Measurements from ENCODE around the gene GRAMD1C. TPM values are rescaled to one million over a fixed set of nuclear protein-coding genes. Genes with fewer than 3 reads are reported as not detected.

GRAMD1C gene
- total RNA-seq, 2 experiments from 2014 or later: 0.29 to 0.61 TPM

DNA sequence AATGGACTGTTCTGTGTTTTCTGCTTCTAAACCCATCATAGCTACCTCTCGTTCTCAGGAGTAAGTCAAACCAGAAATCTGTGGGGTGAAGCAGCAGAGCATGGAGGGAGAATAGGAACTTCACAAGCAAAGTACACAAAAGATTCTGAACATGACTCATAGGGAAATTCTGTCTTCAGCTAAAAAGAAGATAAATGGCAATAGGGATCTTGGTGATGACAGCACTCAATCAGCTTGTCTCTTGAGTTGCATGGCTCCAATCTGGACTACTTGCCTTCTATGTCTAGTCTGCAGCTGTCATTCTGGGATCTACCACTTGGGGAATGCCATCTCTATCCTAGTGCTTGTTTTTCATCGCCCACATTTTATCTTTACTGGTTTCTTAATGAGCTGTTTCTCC is 13.5 kb upstream of the GRAMD1C start:
- intact Hi-C loops (cut with micrococcal nuclease): no loop called here
- Mint-ChIP-seq H3K36me3 (ENCODE audit: low read depth) (no peaks in the 10 kb centered on the region), H3K9me3 (peaks cover 3% of the 10 kb centered on the region), H3K4me3 (no peak overlapping the region), H3K27ac (no peak overlapping the region), H3K27me3 (no peaks in the 10 kb centered on the region), H3K4me1 (ENCODE audit: low read depth) (no peaks in the 10 kb centered on the region)
- DNase-seq: no peak
- ATAC-seq: no peak
- POLR2A ChIA-PET: interaction anchor here (1.1 kb wide), 1 partner anchor 19 kb away, joined by 3 read pairs; no protein-coding TSS in a partner anchor
- TF ChIP-seq, protein P1, sequence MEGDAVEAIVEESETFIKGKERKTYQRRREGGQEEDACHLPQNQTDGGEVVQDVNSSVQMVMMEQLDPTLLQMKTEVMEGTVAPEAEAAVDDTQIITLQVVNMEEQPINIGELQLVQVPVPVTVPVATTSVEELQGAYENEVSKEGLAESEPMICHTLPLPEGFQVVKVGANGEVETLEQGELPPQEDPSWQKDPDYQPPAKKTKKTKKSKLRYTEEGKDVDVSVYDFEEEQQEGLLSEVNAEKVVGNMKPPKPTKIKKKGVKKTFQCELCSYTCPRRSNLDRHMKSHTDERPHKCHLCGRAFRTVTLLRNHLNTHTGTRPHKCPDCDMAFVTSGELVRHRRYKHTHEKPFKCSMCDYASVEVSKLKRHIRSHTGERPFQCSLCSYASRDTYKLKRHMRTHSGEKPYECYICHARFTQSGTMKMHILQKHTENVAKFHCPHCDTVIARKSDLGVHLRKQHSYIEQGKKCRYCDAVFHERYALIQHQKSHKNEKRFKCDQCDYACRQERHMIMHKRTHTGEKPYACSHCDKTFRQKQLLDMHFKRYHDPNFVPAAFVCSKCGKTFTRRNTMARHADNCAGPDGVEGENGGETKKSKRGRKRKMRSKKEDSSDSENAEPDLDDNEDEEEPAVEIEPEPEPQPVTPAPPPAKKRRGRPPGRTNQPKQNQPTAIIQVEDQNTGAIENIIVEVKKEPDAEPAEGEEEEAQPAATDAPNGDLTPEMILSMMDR (IDR thresholded peaks at IDR 0.05): no peak
- CTCF ChIA-PET: interaction anchor here (1.1 kb wide), 3 partner anchors 8 to 55 kb away, joined by 3 read pairs; no protein-coding TSS in a partner anchor

DNA sequence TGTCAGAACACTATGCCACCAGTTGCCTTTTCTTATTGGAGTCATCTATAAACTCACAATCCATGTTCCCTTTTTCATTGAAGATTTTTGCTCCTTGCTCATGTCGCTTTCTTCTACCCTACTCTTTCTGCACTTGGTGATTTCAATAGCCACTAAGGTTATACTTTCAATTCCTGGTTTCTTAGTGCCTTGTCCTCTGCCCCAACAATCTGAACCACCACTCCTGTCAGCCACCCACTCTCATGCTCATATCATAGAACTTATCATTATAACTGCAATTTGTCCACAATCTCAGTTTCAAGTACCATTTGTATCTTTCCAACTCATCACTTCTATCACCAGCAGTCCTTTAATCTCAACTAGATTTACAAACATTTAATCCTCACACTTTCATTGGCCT is 10.0 kb upstream of the GRAMD1C start:
- DNase-seq (no peak), ATAC-seq (no peak)
- Mint-ChIP-seq H3K27ac (no peak overlapping the region), H3K27me3 (no peaks in the 10 kb centered on the region), H3K4me1 (ENCODE audit: low read depth) (peaks cover 8% of the 10 kb centered on the region), H3K4me3 (no peak overlapping the region), H3K36me3 (ENCODE audit: low read depth) (no peaks in the 10 kb centered on the region), H3K9me3 (peaks cover 9% of the 10 kb centered on the region)
- CTCF ChIA-PET: no interaction called here
- intact Hi-C loops (cut with micrococcal nuclease): no loop called here
- TF ChIP-seq, protein P1 (IDR thresholded peaks at IDR 0.05): no peak
- POLR2A ChIA-PET: no interaction called here

DNA sequence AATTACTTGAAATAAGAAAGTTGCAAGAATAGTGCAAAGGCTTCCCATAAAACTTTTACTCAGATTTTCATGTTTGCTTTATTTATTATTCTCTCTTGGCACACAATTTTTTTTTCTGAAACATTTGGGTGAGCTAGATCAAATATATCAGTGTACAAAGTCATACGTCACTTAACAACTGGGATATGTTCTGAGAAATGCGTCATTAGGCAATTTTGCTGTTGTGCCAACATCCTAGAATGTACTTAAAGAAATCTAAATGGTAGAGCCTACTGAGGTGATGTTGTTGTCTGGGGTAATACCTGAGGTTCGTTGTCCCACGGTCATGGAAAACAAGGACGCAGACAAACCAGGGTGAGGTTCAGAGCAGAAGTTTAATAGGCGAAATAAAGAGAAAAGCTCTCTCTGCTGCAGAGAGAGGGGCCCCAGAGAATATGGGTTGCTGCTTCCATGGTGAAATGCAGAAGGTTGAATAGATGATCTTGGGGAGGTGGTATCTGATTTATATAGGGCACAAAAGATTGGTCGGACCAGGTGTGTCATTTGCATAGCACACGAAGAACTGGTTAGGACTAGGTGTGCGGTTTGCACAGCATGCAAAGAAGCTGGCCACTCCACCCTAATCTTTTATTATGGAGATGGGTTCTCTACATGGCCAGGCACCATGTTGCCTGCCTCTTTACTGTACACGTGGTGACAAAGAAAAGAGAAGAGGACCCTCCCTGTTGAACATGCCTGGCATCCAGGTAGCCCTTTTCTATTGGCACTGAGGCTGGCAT is 8.8 kb upstream of the GRAMD1C start:
- DNase-seq (no peak), ATAC-seq (no peak)
- Mint-ChIP-seq H3K4me1 (ENCODE audit: low read depth) (peaks cover 8% of the 10 kb centered on the region), H3K27me3 (no peaks in the 10 kb centered on the region), H3K27ac (no peak overlapping the region), H3K36me3 (ENCODE audit: low read depth) (no peaks in the 10 kb centered on the region), H3K4me3 (no peak overlapping the region), H3K9me3 (peaks cover 9% of the 10 kb centered on the region)
- intact Hi-C loops (cut with micrococcal nuclease): no loop called here
- TF ChIP-seq, protein P1 (IDR thresholded peaks at IDR 0.05): no peak
- ChIA-PET CTCF (interaction anchor here (0.6 kb wide), 2 partner anchors 10 to 12 kb away, joined by 3 read pairs; no protein-coding TSS in a partner anchor), POLR2A (interaction anchor here (0.7 kb wide), 1 partner anchor 1960 kb away, joined by 3 read pairs; no protein-coding TSS in a partner anchor)

DNA sequence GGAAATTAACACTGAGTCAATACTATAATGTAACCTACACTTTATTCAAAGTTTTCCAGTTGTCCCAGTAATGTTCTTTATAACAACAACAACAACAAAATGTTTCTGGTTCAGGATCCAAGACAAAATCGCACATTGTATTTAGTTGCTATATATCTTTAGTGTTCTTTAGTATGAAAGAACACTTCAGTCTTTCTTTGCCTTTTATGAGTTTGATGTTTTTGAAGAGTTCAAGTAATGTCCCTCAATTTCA is 7.6 kb upstream of the GRAMD1C start:
- ATAC-seq (no peak), DNase-seq (no peak)
- no peaks in the 10 kb centered on the region for H3K36me3 Mint-ChIP-seq (ENCODE audit: low read depth)
- ChIA-PET POLR2A (no interaction called here), CTCF (no interaction called here)
- H3K4me1 Mint-ChIP-seq (ENCODE audit: low read depth): peaks cover 8% of the 10 kb centered on the region
- intact Hi-C loops (cut with micrococcal nuclease): no loop called here
- peaks cover 9% of the 10 kb centered on the region for H3K9me3 Mint-ChIP-seq
- TF ChIP-seq, protein P1 (IDR thresholded peaks at IDR 0.05): no peak
- no peak overlapping the region for H3K4me3 Mint-ChIP-seq
- no peak overlapping the region for H3K27ac Mint-ChIP-seq
- no peaks in the 10 kb centered on the region for H3K27me3 Mint-ChIP-seq

DNA sequence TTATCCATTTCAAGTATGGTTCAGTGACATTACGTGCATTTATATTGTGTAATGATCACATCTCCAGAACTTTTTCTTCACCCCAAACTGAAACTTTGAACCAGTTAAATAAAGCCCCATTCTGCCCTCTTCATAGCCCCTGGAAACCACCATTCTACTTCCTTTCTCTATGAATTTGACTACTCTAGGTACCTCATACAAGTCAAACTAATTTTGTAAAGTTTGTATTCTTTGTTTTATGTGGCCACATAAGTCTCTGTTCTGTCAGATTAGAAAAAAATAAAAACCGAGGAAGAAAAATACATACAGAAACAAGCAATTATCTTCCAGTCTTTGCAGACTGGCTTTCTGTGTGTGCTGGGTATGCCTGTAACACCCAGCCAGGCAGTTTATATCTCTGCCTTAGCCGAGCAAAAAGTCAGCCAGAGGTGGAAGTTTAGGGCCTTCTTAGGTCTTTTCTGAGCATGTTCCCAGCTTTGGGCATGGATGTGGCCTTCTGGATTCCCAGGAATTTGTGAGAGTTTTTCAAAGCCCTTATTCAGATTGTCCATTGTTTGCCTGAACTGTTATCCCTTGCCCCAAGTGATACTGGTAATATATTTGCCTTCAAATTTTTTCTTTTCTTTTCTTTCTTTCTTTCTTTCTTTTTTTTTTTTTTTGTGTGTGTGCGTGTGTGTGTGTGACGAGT is 6.0 kb upstream of the GRAMD1C start:
- no peak for DNase-seq
- ChIA-PET POLR2A (no interaction called here), CTCF (no interaction called here)
- peaks cover 8% of the 10 kb centered on the region for H3K4me1 Mint-ChIP-seq (ENCODE audit: low read depth)
- intact Hi-C loops (cut with micrococcal nuclease): no loop called here
- H3K36me3 Mint-ChIP-seq (ENCODE audit: low read depth): no peaks in the 10 kb centered on the region
- H3K27me3 Mint-ChIP-seq: no peaks in the 10 kb centered on the region
- TF ChIP-seq, protein P1 (IDR thresholded peaks at IDR 0.05): no peak
- no peak overlapping the region for H3K27ac Mint-ChIP-seq
- no peak overlapping the region for H3K4me3 Mint-ChIP-seq
- peak; percentile 85 for ATAC-seq
- H3K9me3 Mint-ChIP-seq: peaks cover 9% of the 10 kb centered on the region
